HFFc6 (cell line): ENCODE measurements around the gene CCAR1. TPM values are rescaled to one million over a fixed set of nuclear protein-coding genes. Genes with fewer than 3 reads are reported as not detected.
"Not testable (repeated sequence)": the region's sequence is repeated elsewhere in the genome, so short reads cannot be mapped to it uniquely, and the experiment has no call there.

Experiments
- DNase-seq: peaks from one replicate; pipeline ENCODE4 v3.0.0-alpha.2; 2018
- H3K27ac Mint-ChIP-seq: 2 replicates; pipeline ENCODE4 v1.8.0; 2020; ENCODE audit warnings: mild to moderate bottlenecking, mixed read lengths
- H3K27me3 Mint-ChIP-seq: 2 replicates; pipeline ENCODE4 v1.8.0; 2021; ENCODE audit warnings: mild to moderate bottlenecking, moderate library complexity, mixed read lengths; ENCODE audit not compliant: insufficient read depth
- H3K36me3 Mint-ChIP-seq: 2 replicates; pipeline ENCODE4 v1.8.0; 2021; ENCODE audit warnings: low read depth, mixed read lengths
- H3K4me1 Mint-ChIP-seq: 2 replicates; pipeline ENCODE4 v1.8.0; 2020; ENCODE audit warnings: low read depth, mixed read lengths
- H3K4me3 Mint-ChIP-seq: 2 replicates; pipeline ENCODE4 v1.8.0; 2020; ENCODE audit warnings: mild to moderate bottlenecking, moderate library complexity, mixed read lengths
- H3K9me3 Mint-ChIP-seq: 2 replicates; pipeline ENCODE4 v1.8.0; 2020; ENCODE audit warnings: mild to moderate bottlenecking, mixed read lengths
- microRNA-seq: library from miRNA; unstranded; fragments of <30 nt; microRNA quantifications from one replicate; pipeline ENCODE4, GENCODE V29; 2019
- total RNA-seq, 6 experiments: library from RNA; stranded (reverse); fragmentation: NEBNext Ultra II Directional; extraction: Animal tissue kit (Norgen Biotek cat#: 25700); gene quantifications; 2 replicates in 1 of 6; 3 replicates in 5 of 6; pipeline ENCODE4 v1.2.3, GENCODE V29; 2021
- TF ChIP-seq, protein P1 (sequence below): fragments of 200-600 bp; sonication (generic); IDR thresholded peaks from 2 replicates; pipeline ENCODE4 v1.5.0; 2021; ENCODE audit warnings: antibody characterized with exemption, mild to moderate bottlenecking

The CCAR1 gene
- total RNA-seq, 6 experiments from 2014 or later: 48.2 to 71.2 (median 64.1) TPM

DNA sequence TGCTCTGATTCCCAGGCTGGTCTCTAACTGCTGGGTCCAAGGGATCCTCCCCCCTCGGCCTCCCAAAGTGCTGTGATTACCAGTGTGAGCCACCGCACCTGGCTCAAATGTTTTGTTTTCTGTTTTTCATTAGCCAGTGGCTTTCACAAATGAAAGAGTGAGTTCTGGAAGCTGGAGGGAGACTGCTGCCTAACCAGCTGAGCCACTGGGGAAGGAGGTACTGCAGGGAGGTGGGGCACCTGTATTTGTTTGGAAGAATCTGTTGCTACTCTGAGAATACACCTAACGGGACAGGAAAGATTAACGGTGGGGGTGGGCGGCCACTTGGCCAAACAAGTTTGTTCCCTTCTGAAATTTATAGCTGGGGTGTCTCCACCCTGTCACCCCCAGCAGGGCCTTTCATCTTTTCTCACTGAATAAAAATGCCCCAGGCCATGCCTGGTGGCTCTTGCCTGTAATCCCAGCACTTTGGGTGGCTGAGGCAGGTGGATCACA is 111.0 kb downstream of the CCAR1 start:
- no peak overlapping the region for H3K4me3 Mint-ChIP-seq
- no peaks in the 10 kb centered on the region for H3K36me3 Mint-ChIP-seq
- TF ChIP-seq, protein P1, sequence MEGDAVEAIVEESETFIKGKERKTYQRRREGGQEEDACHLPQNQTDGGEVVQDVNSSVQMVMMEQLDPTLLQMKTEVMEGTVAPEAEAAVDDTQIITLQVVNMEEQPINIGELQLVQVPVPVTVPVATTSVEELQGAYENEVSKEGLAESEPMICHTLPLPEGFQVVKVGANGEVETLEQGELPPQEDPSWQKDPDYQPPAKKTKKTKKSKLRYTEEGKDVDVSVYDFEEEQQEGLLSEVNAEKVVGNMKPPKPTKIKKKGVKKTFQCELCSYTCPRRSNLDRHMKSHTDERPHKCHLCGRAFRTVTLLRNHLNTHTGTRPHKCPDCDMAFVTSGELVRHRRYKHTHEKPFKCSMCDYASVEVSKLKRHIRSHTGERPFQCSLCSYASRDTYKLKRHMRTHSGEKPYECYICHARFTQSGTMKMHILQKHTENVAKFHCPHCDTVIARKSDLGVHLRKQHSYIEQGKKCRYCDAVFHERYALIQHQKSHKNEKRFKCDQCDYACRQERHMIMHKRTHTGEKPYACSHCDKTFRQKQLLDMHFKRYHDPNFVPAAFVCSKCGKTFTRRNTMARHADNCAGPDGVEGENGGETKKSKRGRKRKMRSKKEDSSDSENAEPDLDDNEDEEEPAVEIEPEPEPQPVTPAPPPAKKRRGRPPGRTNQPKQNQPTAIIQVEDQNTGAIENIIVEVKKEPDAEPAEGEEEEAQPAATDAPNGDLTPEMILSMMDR: no peak
- DNase-seq: no peak
- H3K9me3 Mint-ChIP-seq: no peaks in the 10 kb centered on the region; the same call in 1 of the 2 replicates
- peaks cover 59% of the 10 kb centered on the region for H3K27me3 Mint-ChIP-seq
- H3K27ac Mint-ChIP-seq: no peak overlapping the region
- H3K4me1 Mint-ChIP-seq: no peaks in the 10 kb centered on the region

DNA sequence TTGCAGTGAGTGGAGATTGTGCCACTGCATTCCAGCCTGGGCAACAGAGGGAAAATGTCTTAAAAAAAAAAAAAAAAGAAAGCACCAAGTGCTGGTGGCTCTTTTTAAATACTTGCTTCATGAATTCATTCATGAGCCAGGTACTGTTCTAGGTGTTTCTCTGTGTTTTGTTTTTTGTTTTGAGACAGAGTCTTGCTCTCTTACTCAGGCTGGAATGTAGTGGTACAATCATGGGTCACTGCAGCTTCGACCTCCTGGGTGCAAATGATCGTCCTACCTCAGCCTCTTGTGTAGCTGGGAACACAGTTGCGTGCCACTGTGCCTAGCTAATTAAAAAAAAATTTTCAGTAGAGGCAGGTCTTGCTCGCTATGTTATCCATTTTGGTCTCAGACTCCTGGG is 111.6 kb downstream of the CCAR1 start:
- no peak overlapping the region for H3K27ac Mint-ChIP-seq
- no peaks in the 10 kb centered on the region for H3K4me1 Mint-ChIP-seq
- no peak overlapping the region for H3K4me3 Mint-ChIP-seq
- no peak for DNase-seq
- no peaks in the 10 kb centered on the region; the same call in 1 of the 2 replicates for H3K9me3 Mint-ChIP-seq
- no peaks in the 10 kb centered on the region for H3K36me3 Mint-ChIP-seq
- H3K27me3 Mint-ChIP-seq: peaks cover 61% of the 10 kb centered on the region
- TF ChIP-seq, protein P1: no peak

DNA sequence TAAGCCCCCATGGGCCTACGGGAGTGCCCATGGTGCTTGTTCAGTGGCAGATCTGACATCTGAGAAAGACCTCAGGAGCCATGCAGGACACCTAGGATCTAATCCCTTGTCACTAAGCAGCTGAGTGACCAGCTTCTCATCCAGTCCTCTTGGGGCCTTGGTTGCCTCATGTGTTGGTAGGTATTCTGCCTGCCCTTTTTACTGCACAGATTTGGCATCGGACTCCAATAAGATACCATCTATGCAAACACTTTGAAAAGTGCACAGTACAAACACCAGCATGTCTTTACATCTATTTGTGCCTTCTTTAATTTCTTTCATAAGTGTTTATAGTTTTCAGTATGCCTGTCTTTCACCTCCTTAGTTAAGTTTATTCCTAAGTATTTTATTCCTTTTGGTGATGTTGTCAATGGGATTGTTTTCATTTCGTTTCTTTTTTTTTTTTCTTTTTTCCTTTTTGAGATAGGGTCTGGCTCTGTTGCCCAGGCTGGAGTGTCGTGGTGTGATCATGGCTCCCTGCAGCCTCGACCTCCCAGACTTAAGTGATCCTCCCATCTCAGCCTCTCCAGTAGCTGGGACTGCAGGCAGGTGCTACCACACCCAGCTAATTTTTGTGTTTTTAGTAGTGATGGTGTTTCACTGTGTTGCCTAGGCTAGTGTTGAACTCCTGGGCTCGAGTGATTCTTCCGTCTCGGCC is 116.7 kb downstream of the CCAR1 start:
- TF ChIP-seq, protein P1: no peak
- Mint-ChIP-seq H3K4me3 (no peak overlapping the region), H3K4me1 (no peaks in the 10 kb centered on the region), H3K27ac (no peak overlapping the region), H3K9me3 (no peaks in the 10 kb centered on the region; the same call in 1 of the 2 replicates), H3K36me3 (no peaks in the 10 kb centered on the region), H3K27me3 (peaks cover 41% of the 10 kb centered on the region)
- DNase-seq: no peak

DNA sequence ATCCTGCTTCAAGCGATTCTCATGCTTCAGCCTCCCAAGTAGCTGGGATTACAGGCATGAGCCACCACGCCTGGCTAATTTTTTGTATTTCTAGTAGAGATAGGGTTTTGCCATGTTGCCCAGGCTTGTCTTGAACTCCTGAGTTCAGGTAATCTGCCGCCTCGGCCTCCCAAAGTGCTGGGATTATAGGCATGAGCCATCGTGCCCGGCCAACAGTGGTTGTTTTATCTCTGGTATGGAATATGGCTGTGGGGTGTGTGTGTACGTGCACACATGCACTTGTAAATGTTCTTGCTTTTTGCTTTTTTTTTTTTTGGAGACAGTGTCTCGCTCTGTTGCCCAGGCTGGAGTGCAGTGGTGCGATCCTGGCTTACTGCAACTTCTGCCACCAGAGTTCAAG is 119.6 kb downstream of the CCAR1 start:
- H3K4me1 Mint-ChIP-seq, H3K9me3 Mint-ChIP-seq, H3K36me3 Mint-ChIP-seq, DNase-seq, H3K27ac Mint-ChIP-seq, H3K4me3 Mint-ChIP-seq: not testable (repeated sequence)
- peaks cover 19% of the 10 kb centered on the region for H3K27me3 Mint-ChIP-seq

Small RNA genes lying within 50 kb of the gene (microRNA-seq; reads per million reads assigned to microRNA genes)
- not detected for gene MIR1254-1

Other genes starting within 250 kb of the CCAR1 start
- gene DNA2, start 249.3 kb upstream of the CCAR1 start, total RNA-seq: 1 to 10 TPM; 6.2 to 8.8 (median 7.2) TPM
- 10 to 100 TPM; 19.4 to 30.8 (median 28.4) TPM for gene SLC25A16, start 193.7 kb upstream of the CCAR1 start, total RNA-seq
- 1 to 10 TPM; 2.1 to 2.7 (median 2.5) TPM for gene TET1, start 160.9 kb upstream of the CCAR1 start, total RNA-seq
- under 1 TPM in 2 of 6 experiments, not detected in 4; 0.09 TPM for gene STOX1, start 106.3 kb downstream of the CCAR1 start, total RNA-seq
- gene DDX50, start 180.1 kb downstream of the CCAR1 start, total RNA-seq: 10 to 100 TPM; 35.6 to 39.4 (median 37.3) TPM
- 100 to 1,000 TPM in 1 of 6 experiments, 10 to 100 TPM in 5; 81.7 to 103 (median 90.7) TPM for gene DDX21, start 234.9 kb downstream of the CCAR1 start, total RNA-seq